ENCODE results near the gene VSTM2B. TPM values are rescaled to one million over a fixed set of nuclear protein-coding genes. Genes with fewer than 3 reads are reported as not detected.

The VSTM2B gene
- total RNA-seq (not detected), polyA plus RNA-seq (not detected)

DNA sequence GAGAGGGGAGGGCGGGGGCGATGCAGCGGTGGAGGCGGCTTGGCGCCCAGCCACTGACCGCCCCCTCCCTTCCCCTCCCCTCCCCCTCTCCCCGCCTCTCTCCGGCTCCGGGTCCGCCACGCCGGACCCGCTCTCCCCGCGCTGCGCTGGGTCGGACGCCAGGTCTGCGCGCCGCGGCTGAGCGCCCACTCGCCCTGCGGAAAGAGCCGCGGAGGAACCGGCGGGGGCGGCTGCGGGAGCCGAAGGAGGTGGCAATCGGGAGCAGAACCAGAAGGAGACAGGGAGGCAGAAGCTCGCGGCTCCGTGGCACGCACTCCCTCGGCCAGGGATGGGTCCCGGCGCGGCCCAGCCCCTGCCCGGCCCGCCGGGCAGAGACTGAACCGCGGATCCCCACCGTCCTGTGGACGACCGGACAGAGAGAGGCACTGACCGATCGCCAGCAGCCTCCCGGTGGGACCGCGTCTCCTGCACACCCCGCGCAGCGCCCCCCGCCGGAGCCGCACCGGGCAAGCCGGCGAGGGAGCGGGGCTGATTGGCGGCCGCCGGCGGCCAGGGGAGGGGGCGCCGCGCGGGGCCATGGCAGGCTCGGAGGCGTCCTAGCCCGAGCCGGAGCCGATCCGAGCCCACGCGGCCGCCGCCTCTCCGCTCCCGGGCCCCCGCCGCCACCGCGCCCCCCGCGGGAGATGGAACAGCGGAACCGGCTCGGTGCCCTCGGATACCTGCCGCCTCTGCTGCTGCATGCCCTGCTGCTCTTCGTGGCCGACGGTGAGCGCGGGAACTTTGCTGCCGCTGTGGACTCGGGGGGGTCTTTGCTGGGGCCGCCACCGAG is at the start of gene VSTM2B:
Gene VSTM2B (plus strand): TSS at position 94 of the 829 bp plus-strand sequence. CDS start 590 bp downstream, at position 684.
- peak within 1 kb of the TSS in 1 of 3 donors; percentile 7 for H3K4me3 ChIP-seq (ENCODE audit: low read depth in 1 of 3, low read length in 3 of 3)
- TF ChIP-seq HNF4A (conservative IDR thresholded peaks at IDR 0.05) (no peak), FOXA2 (IDR thresholded peaks at IDR 0.05) (no peak), RAD21 (IDR thresholded peaks at IDR 0.05) (no peak), RXRA (IDR thresholded peaks at IDR 0.05) (no peak), TAF1 (conservative IDR thresholded peaks at IDR 0.05) (no peak), HNF4G (IDR thresholded peaks at IDR 0.05) (no peak), REST (IDR thresholded peaks at IDR 0.05) (no peak), CTCF (IDR thresholded peaks at IDR 0.05; ENCODE audit: low read depth, low read length, missing input control) (no peak), GABPA (IDR thresholded peaks at IDR 0.05 in 1 of 2, conservative IDR thresholded peaks at IDR 0.05 in 1 of 2) (no peak), FOXA1 (IDR thresholded peaks at IDR 0.05) (no peak), NR2F2 (IDR thresholded peaks at IDR 0.05) (no peak), JUND (IDR thresholded peaks at IDR 0.05) (no peak), ATF3 (IDR thresholded peaks at IDR 0.05) (no peak), SP1 (IDR thresholded peaks at IDR 0.05) (no peak), EGR1 (IDR thresholded peaks at IDR 0.05; ENCODE audit: low read depth in 2 of 2) (no peak), YY1 (IDR thresholded peaks at IDR 0.05) (no peak)
- TF ChIP-seq, protein P1, sequence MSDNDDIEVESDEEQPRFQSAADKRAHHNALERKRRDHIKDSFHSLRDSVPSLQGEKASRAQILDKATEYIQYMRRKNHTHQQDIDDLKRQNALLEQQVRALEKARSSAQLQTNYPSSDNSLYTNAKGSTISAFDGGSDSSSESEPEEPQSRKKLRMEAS (IDR thresholded peaks at IDR 0.05): no peak
- TF ChIP-seq, protein P2, sequence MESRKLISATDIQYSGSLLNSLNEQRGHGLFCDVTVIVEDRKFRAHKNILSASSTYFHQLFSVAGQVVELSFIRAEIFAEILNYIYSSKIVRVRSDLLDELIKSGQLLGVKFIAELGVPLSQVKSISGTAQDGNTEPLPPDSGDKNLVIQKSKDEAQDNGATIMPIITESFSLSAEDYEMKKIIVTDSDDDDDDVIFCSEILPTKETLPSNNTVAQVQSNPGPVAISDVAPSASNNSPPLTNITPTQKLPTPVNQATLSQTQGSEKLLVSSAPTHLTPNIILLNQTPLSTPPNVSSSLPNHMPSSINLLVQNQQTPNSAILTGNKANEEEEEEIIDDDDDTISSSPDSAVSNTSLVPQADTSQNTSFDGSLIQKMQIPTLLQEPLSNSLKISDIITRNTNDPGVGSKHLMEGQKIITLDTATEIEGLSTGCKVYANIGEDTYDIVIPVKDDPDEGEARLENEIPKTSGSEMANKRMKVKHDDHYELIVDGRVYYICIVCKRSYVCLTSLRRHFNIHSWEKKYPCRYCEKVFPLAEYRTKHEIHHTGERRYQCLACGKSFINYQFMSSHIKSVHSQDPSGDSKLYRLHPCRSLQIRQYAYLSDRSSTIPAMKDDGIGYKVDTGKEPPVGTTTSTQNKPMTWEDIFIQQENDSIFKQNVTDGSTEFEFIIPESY (IDR thresholded peaks at IDR 0.05): no peak
- peaks cover 4 to 26% (median 5%) of the 10 kb centered on the region in 4 donors for H3K4me1 ChIP-seq (ENCODE audit: control insufficient read depth in 4 of 4, insufficient read depth in 4 of 4, low read length in 3 of 4)
- no peak within 1 kb of the TSS for H3K9ac ChIP-seq (ENCODE audit: low read depth in 1 of 2, low read length in 2 of 2)
- no peaks in the 10 kb centered on the region for H3K9me3 ChIP-seq (ENCODE audit: control insufficient read depth in 4 of 4, low read length in 3 of 4)
- H3K36me3 ChIP-seq (ENCODE audit: control insufficient read depth in 4 of 4, insufficient read depth in 3 of 4, low read depth in 1 of 4, low read length in 3 of 4): no peaks in the 10 kb centered on the region
- H3K27me3 ChIP-seq (ENCODE audit: control insufficient read depth in 4 of 4, insufficient read depth in 4 of 4, low read length in 3 of 4): peaks cover 4 to 13% (median 12%) of the 10 kb centered on the region in 4 donors
- no peak for DNase-seq (ENCODE audit: low spot score)
- 3% methylated on average over 103 of the region's 104 CpGs for WGBS
- H3K27ac ChIP-seq (ENCODE audit: low read depth in 1 of 2, low read length in 2 of 2): no peak within 1 kb of the TSS
